ENCODE results near the gene ZNF426. TPM values are rescaled to one million over a fixed set of nuclear protein-coding genes. Genes with fewer than 3 reads are reported as not detected.
"Not testable (repeated sequence)": the region's sequence is repeated elsewhere in the genome, so short reads cannot be mapped to it uniquely, and the experiment has no call there.

ZNF426 gene
- total RNA-seq, 2 experiments from 2014 or later: 8.0 to 8.5 TPM

- no peak overlapping the region for H3K4me3 ChIP-seq (ENCODE audit: low read depth, low read length, poor library complexity, severe bottlenecking)
- intact Hi-C loops (cut with micrococcal nuclease; ENCODE audit: unreplicated experiment): no loop called here
- DNase-seq (ENCODE audit: low spot score): no peak
- no peak for TF ChIP-seq EZH2phosphoT487 (IDR thresholded peaks at IDR 0.05; ENCODE audit: borderline replicate concordance, low read depth, low read length)
- no peak overlapping the region for H3K27ac ChIP-seq (ENCODE audit: low read depth, low read length, poor library complexity, severe bottlenecking)
- H3K36me3 ChIP-seq (ENCODE audit: insufficient read depth, low read length): no peaks in the 10 kb centered on the region
- H4K20me1 ChIP-seq (ENCODE audit: insufficient read depth, low read length): no peaks in the 10 kb centered on the region
- H3K4me2 ChIP-seq (ENCODE audit: low read length): no peak overlapping the region
- no TSS peak for BruUV-seq (replicated peaks)
- ChIA-PET POLR2A (interaction anchor here (1.2 kb wide), 1 partner anchor 182 kb away, joined by 4 read pairs; no protein-coding TSS in a partner anchor), CTCF (ENCODE audit: unreplicated experiment) (no interaction called here)
- no peaks in the 10 kb centered on the region for H3K9me3 ChIP-seq (ENCODE audit: low read length)
- no peaks in the 10 kb centered on the region for H3K4me1 ChIP-seq (ENCODE audit: insufficient read depth, low read length, poor library complexity, severe bottlenecking)
- no peak overlapping the region for H2AFZ ChIP-seq (ENCODE audit: low read length)
- H3K79me2 ChIP-seq (ENCODE audit: insufficient read depth, low read depth, low read length): no peaks in the 10 kb centered on the region
- no peaks in the 10 kb centered on the region for H3K9me2 ChIP-seq (ENCODE audit: insufficient read depth, low read length)
Measured at GRCh38 chr19:9552536-9553274, 14.3 kb upstream of the ZNF426 start.

- Histone ChIP-seq H2AFZ (ENCODE audit: low read length) (no peak overlapping the region), H3K4me2 (ENCODE audit: low read length) (no peak overlapping the region), H3K27ac (ENCODE audit: low read depth, low read length, poor library complexity, severe bottlenecking) (no peak overlapping the region), H3K9me2 (ENCODE audit: insufficient read depth, low read length) (no peaks in the 10 kb centered on the region), H3K9me3 (ENCODE audit: low read length) (no peaks in the 10 kb centered on the region), H3K36me3 (ENCODE audit: insufficient read depth, low read length) (no peaks in the 10 kb centered on the region), H4K20me1 (ENCODE audit: insufficient read depth, low read length) (no peaks in the 10 kb centered on the region), H3K4me3 (ENCODE audit: low read depth, low read length, poor library complexity, severe bottlenecking) (no peak overlapping the region), H3K4me1 (ENCODE audit: insufficient read depth, low read length, poor library complexity, severe bottlenecking) (no peaks in the 10 kb centered on the region), H3K79me2 (ENCODE audit: insufficient read depth, low read depth, low read length) (no peaks in the 10 kb centered on the region)
- ChIA-PET POLR2A (interaction anchor here (0.5 kb wide), 1 partner anchor 32 kb away, joined by 3 read pairs; no protein-coding TSS in a partner anchor), CTCF (ENCODE audit: unreplicated experiment) (no interaction called here)
- TF ChIP-seq EZH2phosphoT487 (IDR thresholded peaks at IDR 0.05; ENCODE audit: borderline replicate concordance, low read depth, low read length) (no peak), CTCF (conservative IDR thresholded peaks at IDR 0.05; ENCODE audit: low read length) (no peak)
- no TSS peak for BruUV-seq (replicated peaks)
- DNase-seq (ENCODE audit: low spot score): no peak
- intact Hi-C loops (cut with micrococcal nuclease; ENCODE audit: unreplicated experiment): no loop called here
Measured at GRCh38 chr19:9547870-9548269, 9.4 kb upstream of the ZNF426 start.

- H2AFZ ChIP-seq (ENCODE audit: low read length); H3K9me3 ChIP-seq (ENCODE audit: low read length); H3K9me2 ChIP-seq (ENCODE audit: insufficient read depth, low read length); intact Hi-C loops (cut with micrococcal nuclease; ENCODE audit: unreplicated experiment); H3K4me3 ChIP-seq (ENCODE audit: low read depth, low read length, poor library complexity, severe bottlenecking); CTCF ChIA-PET (ENCODE audit: unreplicated experiment); BruUV-seq (replicated peaks); H3K4me1 ChIP-seq (ENCODE audit: insufficient read depth, low read length, poor library complexity, severe bottlenecking); H3K4me2 ChIP-seq (ENCODE audit: low read length); POLR2A ChIA-PET; H4K20me1 ChIP-seq (ENCODE audit: insufficient read depth, low read length); H3K36me3 ChIP-seq (ENCODE audit: insufficient read depth, low read length); H3K27ac ChIP-seq (ENCODE audit: low read depth, low read length, poor library complexity, severe bottlenecking); DNase-seq (ENCODE audit: low spot score): not testable (repeated sequence)
- H3K79me2 ChIP-seq (ENCODE audit: insufficient read depth, low read depth, low read length): peaks cover 15% of the 10 kb centered on the region; the same call in 1 of the 2 replicates
Measured at GRCh38 chr19:9541281-9541680, 2.8 kb upstream of the ZNF426 start.

GRCh38 chr19:9539921-9540320, 1.5 kb upstream of the ZNF426 start:
- H3K4me2 ChIP-seq (ENCODE audit: low read length); H3K27ac ChIP-seq (ENCODE audit: low read depth, low read length, poor library complexity, severe bottlenecking); H3K4me3 ChIP-seq (ENCODE audit: low read depth, low read length, poor library complexity, severe bottlenecking); H3K4me1 ChIP-seq (ENCODE audit: insufficient read depth, low read length, poor library complexity, severe bottlenecking); CTCF ChIA-PET (ENCODE audit: unreplicated experiment); intact Hi-C loops (cut with micrococcal nuclease; ENCODE audit: unreplicated experiment); H3K9me2 ChIP-seq (ENCODE audit: insufficient read depth, low read length); H4K20me1 ChIP-seq (ENCODE audit: insufficient read depth, low read length); H2AFZ ChIP-seq (ENCODE audit: low read length); POLR2A ChIA-PET; H3K9me3 ChIP-seq (ENCODE audit: low read length); BruUV-seq (replicated peaks); DNase-seq (ENCODE audit: low spot score): not testable (repeated sequence)
- H3K36me3 ChIP-seq (ENCODE audit: insufficient read depth, low read length): peaks cover 13% of the 10 kb centered on the region
- H3K79me2 ChIP-seq (ENCODE audit: insufficient read depth, low read depth, low read length): peaks cover 15% of the 10 kb centered on the region; the same call in 1 of the 2 replicates

- H3K9me3 ChIP-seq (ENCODE audit: low read length); H4K20me1 ChIP-seq (ENCODE audit: insufficient read depth, low read length); H3K9me2 ChIP-seq (ENCODE audit: insufficient read depth, low read length); H3K27ac ChIP-seq (ENCODE audit: low read depth, low read length, poor library complexity, severe bottlenecking); CTCF ChIA-PET (ENCODE audit: unreplicated experiment); DNase-seq (ENCODE audit: low spot score); POLR2A ChIA-PET; intact Hi-C loops (cut with micrococcal nuclease; ENCODE audit: unreplicated experiment); H3K4me1 ChIP-seq (ENCODE audit: insufficient read depth, low read length, poor library complexity, severe bottlenecking): not testable (repeated sequence)
- Histone ChIP-seq H3K36me3 (ENCODE audit: insufficient read depth, low read length) (peaks cover 20% of the 10 kb centered on the region), H3K79me2 (ENCODE audit: insufficient read depth, low read depth, low read length) (peaks cover 15% of the 10 kb centered on the region; the same call in 1 of the 2 replicates), H3K4me2 (ENCODE audit: low read length) (peak overlapping the region; percentile 60; the same call in 1 of the 2 replicates), H3K4me3 (ENCODE audit: low read depth, low read length, poor library complexity, severe bottlenecking) (peak overlapping the region; percentile 84), H2AFZ (ENCODE audit: low read length) (peak overlapping the region; percentile 79; the same call in 1 of the 2 replicates)
- TSS peak; percentile 81 for BruUV-seq (replicated peaks)
Measured at GRCh38 chr19:9539201-9539600, 756 bp upstream of the ZNF426 start.
